Measurements from ENCODE around the gene E2F4.

GRCh38 chr16:67238278-67238575, 46.3 kb downstream of the E2F4 start:
- TF ChIP-seq POLR2A (IDR thresholded peaks at IDR 0.05): no peak
- TF ChIP-seq, protein P1, sequence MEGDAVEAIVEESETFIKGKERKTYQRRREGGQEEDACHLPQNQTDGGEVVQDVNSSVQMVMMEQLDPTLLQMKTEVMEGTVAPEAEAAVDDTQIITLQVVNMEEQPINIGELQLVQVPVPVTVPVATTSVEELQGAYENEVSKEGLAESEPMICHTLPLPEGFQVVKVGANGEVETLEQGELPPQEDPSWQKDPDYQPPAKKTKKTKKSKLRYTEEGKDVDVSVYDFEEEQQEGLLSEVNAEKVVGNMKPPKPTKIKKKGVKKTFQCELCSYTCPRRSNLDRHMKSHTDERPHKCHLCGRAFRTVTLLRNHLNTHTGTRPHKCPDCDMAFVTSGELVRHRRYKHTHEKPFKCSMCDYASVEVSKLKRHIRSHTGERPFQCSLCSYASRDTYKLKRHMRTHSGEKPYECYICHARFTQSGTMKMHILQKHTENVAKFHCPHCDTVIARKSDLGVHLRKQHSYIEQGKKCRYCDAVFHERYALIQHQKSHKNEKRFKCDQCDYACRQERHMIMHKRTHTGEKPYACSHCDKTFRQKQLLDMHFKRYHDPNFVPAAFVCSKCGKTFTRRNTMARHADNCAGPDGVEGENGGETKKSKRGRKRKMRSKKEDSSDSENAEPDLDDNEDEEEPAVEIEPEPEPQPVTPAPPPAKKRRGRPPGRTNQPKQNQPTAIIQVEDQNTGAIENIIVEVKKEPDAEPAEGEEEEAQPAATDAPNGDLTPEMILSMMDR (IDR thresholded peaks at IDR 0.05): no peak

All from heart left ventricle (tissue), 13 donors.